ENCODE data around the gene AQP3.
"Not testable (repeated sequence)": the region's sequence is repeated elsewhere in the genome, so short reads cannot be mapped to it uniquely, and the experiment has no call there.

The AQP3 gene

DNA sequence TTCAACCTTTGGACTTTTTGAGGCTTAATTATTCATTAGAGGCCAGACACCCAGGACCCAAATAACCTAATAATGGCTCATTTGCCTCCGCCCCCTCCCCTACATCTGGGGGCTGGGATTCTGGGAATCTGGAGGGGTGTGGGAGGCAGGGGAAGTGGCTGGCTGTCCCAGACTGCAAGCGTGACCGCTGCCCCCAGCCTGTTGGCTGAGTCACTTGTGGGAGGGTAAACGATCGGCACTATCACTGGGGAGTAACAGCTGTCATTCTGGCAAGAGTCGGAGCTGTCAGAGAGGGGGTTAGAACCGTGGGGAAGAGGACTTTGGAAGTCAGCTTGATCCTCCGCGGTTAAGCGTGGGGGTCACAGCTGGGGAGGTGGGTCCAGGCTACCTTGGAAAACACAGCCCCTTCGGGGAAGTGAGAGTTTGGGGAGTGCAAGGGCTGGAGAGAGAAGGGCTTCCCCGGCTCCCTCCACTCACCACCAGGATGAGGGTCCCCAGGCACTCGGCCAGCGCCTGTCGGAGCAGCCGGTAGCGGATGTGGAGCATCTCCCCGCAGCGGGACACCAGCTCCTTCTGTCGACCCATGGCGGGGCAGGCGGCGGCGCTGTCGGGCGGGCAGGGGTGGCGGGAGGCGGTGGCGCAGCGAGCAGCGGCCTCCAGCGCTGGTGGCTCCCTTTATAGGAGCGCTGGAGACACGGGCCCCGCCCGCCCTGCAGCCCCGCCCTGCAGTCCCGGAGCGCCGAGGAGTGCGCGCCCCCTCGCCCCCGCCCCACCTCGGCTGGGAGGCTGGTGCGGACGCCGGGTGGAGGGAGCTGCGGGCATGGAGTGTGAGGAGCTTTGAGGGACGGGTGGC lies at the start of gene AQP3:
Gene AQP3, minus strand, starts transcription at position 648 of the 853 bp plus-strand sequence. Its CDS starts 63 bp downstream, at position 585.
- no peak for DNase-seq

GRCh38 chr9:33493819-33494218 lies 46.4 kb upstream of the AQP3 start:
- DNase-seq, result not testable (repeated sequence)

- DNase-seq, result no peak
Measured at GRCh38 chr9:33489066-33489465, 41.7 kb upstream of the AQP3 start.

- DNase-seq, result not testable (repeated sequence)
Measured at GRCh38 chr9:33485312-33485711, 37.9 kb upstream of the AQP3 start.

GRCh38 chr9:33480976-33481375 lies 33.6 kb upstream of the AQP3 start:
- no peak for DNase-seq

- no peak for DNase-seq
Measured at GRCh38 chr9:33480106-33480505, 32.7 kb upstream of the AQP3 start.

DNA sequence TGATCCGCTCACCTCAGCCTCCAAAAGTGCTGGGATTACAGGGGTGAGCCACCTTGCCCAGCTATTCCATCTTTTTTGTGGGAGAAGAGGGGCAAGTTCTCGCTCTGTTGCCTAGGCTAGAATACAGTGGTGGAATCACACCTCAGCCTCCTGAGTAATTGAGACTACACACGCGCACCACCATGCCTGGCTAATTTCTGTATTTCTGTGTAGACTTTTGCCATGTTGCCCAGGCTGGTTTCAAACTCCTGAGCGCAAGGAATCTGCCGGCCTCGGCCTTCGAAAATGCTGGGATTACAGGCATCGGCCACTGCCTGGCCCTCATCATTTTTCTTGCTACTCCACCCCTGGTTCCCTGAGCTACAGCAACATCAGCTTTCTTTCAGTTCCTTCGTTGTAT lies 29.1 kb upstream of the AQP3 start:
- no peak for DNase-seq

- no peak for DNase-seq
Measured at GRCh38 chr9:33475357-33475756, 28.0 kb upstream of the AQP3 start.

DNA sequence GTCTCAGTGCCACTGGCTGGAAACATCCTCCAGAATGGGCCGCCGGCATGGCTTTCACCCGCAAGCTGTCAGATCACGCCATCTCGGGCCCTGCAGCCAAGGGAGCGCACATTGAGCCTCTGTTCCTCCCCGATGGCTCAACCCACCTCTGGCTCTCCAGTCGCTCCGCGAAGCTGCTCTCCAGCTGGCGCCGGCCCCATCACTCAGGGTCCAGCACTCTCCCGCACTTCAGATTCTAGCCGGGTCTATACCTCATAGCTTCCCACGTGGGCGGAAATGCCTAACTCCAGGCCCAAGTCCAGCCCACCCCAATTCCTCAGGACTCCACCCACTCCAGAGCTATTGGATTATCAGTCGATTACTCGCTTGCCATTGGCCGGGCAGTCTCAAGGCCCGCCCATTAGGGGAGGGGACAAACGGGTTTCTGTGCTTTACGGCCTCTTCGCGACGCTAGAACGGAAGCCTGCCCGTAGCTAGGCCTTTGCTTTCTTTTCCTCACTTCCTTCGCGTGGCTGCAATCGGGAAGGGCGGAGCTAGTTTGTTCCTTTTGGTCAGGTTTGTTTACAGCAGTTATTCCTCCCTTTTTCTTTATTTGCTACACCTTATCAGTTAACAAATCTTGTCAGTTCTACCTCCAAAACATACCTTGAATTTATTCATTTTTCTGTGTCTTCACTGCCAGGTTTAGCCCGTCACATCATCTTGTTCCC lies 26.4 kb upstream of the AQP3 start, which contains the start of gene NOL6:
Gene NOL6, minus strand, starts transcription at position 282 of the 710 bp plus-strand sequence. Its CDS starts 82 bp downstream, at position 200.
- peak; percentile 87 to 92 for DNase-seq

GRCh38 chr9:33472881-33473615 lies 25.7 kb upstream of the AQP3 start:
- no peak for DNase-seq

DNA sequence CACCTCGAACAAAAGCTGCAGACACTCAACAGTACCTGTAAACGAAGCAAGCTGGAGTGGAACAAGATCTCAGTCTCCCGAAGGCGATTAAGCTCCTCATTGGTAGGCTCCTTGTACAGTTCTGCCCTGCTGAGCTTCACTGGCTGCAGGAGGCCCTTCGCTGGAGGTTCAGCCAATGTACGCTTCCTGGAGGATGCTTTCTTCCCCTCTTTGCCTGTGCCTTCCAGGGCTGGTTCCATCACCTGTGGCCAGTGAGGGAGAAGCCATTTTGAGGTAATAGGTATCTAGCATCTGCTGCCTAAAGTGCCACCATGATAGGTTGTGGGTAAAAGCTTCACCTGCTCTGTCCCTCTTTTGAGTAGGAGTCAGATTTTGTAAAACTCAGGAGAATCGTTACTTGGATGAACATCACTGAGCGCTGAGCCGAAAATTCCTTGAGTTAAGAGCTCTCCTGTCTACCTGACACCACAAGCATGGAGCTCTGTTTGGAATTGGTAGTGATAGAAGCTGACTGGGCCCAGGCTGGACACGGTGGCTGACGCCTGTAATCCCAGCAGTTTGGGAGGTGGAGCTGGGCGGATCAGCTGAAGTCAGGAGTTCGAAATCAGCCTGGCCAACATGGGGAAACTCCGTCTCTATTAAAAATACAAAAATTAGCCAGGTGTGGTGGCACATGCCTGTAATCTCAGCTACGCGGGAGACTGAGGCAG lies 24.9 kb upstream of the AQP3 start:
- DNase-seq, result no peak

GRCh38 chr9:33471361-33471760 lies 24.0 kb upstream of the AQP3 start:
- no peak for DNase-seq

- DNase-seq, result no peak
Measured at GRCh38 chr9:33469891-33470290, 22.5 kb upstream of the AQP3 start.

GRCh38 chr9:33468797-33469621 lies 21.6 kb upstream of the AQP3 start:
- DNase-seq, result no peak

DNA sequence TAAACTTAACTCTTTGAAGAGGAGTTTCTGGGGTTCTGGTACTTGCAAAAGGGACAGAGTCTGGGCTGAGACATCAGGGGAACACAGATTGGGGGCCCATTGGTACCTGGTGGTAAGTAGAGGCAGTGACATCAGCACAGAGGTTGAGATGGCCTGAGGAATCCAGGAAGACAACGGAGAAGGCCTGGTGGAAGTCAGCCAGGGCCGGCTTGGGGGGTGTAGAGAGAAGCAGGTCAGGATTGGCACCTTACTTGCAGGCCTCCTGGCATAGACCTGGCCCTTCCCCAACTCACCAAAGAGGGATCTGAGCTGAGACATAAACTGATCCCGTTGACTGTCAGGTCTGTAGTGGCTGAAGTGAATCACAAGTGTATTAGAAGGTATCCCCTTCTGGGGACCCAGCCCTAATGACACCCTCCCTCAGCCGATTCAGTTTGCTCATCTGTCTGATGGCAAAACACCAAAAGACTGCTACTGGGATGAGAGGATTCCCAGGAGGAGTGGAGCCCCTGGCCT lies 20.9 kb upstream of the AQP3 start:
- DNase-seq, result no peak

DNA sequence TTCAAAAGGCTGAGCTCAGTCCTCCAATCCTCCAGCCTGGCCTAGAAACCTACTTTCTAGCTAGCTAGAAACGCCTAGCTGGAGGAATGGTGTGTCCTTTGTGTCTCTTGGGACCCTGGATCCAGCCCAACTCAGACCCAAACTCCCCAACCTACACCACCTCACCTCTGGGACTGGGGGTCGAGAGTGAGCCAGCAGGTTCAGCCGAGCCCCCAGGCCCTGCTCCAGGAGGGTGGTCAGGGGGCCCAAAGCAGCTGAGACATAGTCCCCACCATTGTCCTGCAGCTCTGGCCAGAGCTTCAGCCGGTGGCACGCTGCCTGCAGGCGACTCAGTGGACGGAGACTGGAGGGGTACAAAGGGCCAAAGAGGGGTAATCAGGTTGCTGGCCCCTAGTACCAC lies 20.1 kb upstream of the AQP3 start:
- no peak for DNase-seq

- DNase-seq, result no peak
Measured at GRCh38 chr9:33466565-33467495, 19.4 kb upstream of the AQP3 start.

- no peak for DNase-seq
Measured at GRCh38 chr9:33465596-33466564, 18.5 kb upstream of the AQP3 start.

DNA sequence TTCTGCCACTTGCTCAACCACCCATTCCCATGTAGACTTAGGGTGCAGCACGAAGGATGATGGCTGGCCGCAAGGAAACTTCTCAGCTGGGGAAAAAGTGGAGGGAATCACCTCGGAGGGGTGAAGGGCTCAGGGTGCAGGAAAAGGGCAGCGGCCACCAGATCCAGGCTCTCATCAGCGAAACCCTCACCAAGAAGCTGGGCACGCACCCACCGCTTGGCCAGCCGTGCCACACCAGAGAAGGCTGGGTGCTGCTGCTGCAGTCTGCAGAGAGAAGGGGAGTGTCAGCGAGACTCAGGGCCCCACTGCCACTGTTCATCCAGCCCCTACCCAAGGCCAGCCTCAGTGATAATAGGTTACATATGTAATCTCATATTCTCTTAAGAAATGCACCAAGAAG lies 17.7 kb upstream of the AQP3 start:
- DNase-seq, result no peak

All from NCI-H187 (cell line).